SU-DHL-6 (cell line): ENCODE results near the gene ZNF367.

Source experiments
- H2AFZ ChIP-seq: fragments of 200-600 bp; sonication (generic); 2 replicates; pipeline ENCODE4 v1.6.1; 2014; ENCODE audit warnings: low read depth, mild to moderate bottlenecking, moderate library complexity, mixed read lengths, antibody characterized with exemption, low read length; ENCODE audit not compliant: severe bottlenecking
- H3F3A ChIP-seq: fragments of 200-600 bp; shearing (Covaris generic); 2 replicates; pipeline ENCODE4 v1.6.0; 2016; ENCODE audit warnings: antibody characterized with exemption, mild to moderate bottlenecking; ENCODE audit not compliant: insufficient read depth
- H3K27ac ChIP-seq: fragments of 200-600 bp; sonication (generic); 2 replicates; pipeline ENCODE4 v1.5.1; 2016; ENCODE audit warnings: low read depth, mild to moderate bottlenecking, low read length, moderate library complexity, mixed read lengths
- H3K27me3 ChIP-seq: fragments of 200-600 bp; sonication (generic), shearing (Covaris generic); 2 replicates; pipeline ENCODE4 v1.6.0; 2014; ENCODE audit warnings: mild to moderate bottlenecking, low read length
- H3K36me3 ChIP-seq: fragments of 200-600 bp; sonication (generic); 2 replicates; pipeline ENCODE4 v1.6.1; 2014; ENCODE audit warnings: mild to moderate bottlenecking, low read length, mixed read lengths
- H3K4me2 ChIP-seq: fragments of 300-600, 200-600 bp; shearing (Covaris generic), sonication (generic); 2 replicates; pipeline ENCODE4 v1.6.0; 2014; ENCODE audit warnings: low read length, low read depth, mild to moderate bottlenecking; ENCODE audit not compliant: poor library complexity, severe bottlenecking
- H3K4me3 ChIP-seq: fragments of 200-600 bp; sonication (generic); 2 replicates; pipeline ENCODE4 v1.5.1; 2014; ENCODE audit warnings: antibody characterized with exemption, low read length, mild to moderate bottlenecking, mixed read lengths; ENCODE audit not compliant: insufficient read depth, poor library complexity, severe bottlenecking
- H3K79me2 ChIP-seq: fragments of 200-600 bp; sonication (generic); 2 replicates; pipeline ENCODE4 v1.6.1; 2014; ENCODE audit warnings: mild to moderate bottlenecking, low read length, moderate library complexity; ENCODE audit not compliant: insufficient read depth
- H3K9ac ChIP-seq: fragments of 200-600 bp; sonication (generic); 2 replicates; pipeline ENCODE4 v1.7.0; 2014; ENCODE audit warnings: mild to moderate bottlenecking, low read length
- H3K9me2 ChIP-seq: fragments of 200-600 bp; sonication (generic); replicated peaks from 2 replicates; pipeline ENCODE4 v1.6.1; 2014; ENCODE audit warnings: low read length; ENCODE audit not compliant: insufficient read depth
- H3K9me3 ChIP-seq: fragments of 200-600 bp; sonication (generic); 2 replicates; pipeline ENCODE4 v1.6.1; 2014; ENCODE audit warnings: low read length, mixed read lengths; ENCODE audit not compliant: insufficient read depth
- H4K20me1 ChIP-seq: fragments of 200-600 bp; sonication (generic); 2 replicates; pipeline ENCODE4 v1.6.1; 2014; ENCODE audit warnings: low read depth, mild to moderate bottlenecking, antibody characterized with exemption, low read length, moderate library complexity, mixed read lengths
- CTCF ChIP-seq: fragments of 200-600 bp; sonication (generic); IDR thresholded peaks from one replicate; pipeline ENCODE4 v1.5.1; 2017; ENCODE audit warnings: antibody characterized with exemption, mild to moderate bottlenecking, low read length, moderate library complexity; ENCODE audit not compliant: insufficient read depth, poor library complexity, severe bottlenecking
- EZH2phosphoT487 ChIP-seq: fragments of 200-600 bp; sonication (generic), shearing (Covaris generic); conservative IDR thresholded peaks from 2 replicates; pipeline ENCODE4 v1.6.1; 2018; ENCODE audit warnings: mild to moderate bottlenecking, antibody characterized with exemption, low read length, moderate library complexity, mixed read lengths

ZNF367 gene

GRCh38 chr9:96412174-96412913 is 5.8 kb downstream of the ZNF367 start:
- peaks cover 17% of the 10 kb centered on the region for H3K36me3 ChIP-seq
- H3K27me3 ChIP-seq = no peaks in the 10 kb centered on the region
- peaks cover 94% of the 10 kb centered on the region for H3K79me2 ChIP-seq
- H3F3A ChIP-seq = peaks cover 31% of the 10 kb centered on the region
- H3K9me2 ChIP-seq = no peaks in the 10 kb centered on the region
- H3K4me3 ChIP-seq = no peak overlapping the region
- H3K9ac ChIP-seq = no peak overlapping the region
- peaks cover 26% of the 10 kb centered on the region for H4K20me1 ChIP-seq
- no peaks in the 10 kb centered on the region for H3K9me3 ChIP-seq
- no peak overlapping the region for H3K4me2 ChIP-seq
- no peak overlapping the region for H2AFZ ChIP-seq
- TF ChIP-seq CTCF = no peak
- H3K27ac ChIP-seq = peak overlapping the region; percentile 76

DNA sequence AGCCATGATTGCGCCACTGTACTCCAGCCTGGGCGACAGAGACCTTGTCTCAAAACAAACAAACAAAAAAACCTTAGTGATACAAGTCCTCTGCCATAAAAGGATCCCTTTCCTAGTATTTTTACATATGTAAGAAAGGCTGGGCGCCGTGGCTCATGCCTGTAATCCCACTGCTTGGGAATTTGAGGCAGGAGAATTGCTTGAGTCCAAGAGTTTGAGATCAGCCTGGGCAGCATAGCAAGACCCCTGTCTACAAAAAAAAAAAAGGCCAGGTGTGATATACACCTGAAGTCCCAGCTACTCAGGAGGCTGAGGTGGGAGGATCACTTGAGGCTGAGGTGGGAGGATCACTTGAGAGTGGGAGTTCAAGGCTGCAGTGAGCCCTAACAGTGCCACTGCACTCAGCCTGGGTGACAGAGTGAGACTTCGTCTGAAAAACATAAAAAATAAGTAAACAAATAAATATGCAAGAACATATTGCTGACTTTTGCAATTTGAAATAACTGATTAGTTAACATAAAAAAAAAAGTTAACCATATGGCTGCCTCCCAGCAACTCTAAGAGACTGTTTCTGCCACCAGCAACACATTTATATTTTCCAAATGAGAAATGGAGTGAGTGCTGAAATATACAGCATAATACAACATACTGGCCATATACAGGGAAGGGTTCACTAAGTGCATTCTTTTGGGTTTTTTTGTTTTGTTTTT is 6.9 kb downstream of the ZNF367 start:
- Histone ChIP-seq H3K79me2 (peaks cover 95% of the 10 kb centered on the region), H3K9me3 (no peaks in the 10 kb centered on the region), H3K27ac (no peak overlapping the region), H3K4me3 (no peak overlapping the region), H3K36me3 (peaks cover 10% of the 10 kb centered on the region), H4K20me1 (peaks cover 26% of the 10 kb centered on the region), H3K9me2 (no peaks in the 10 kb centered on the region), H2AFZ (no peak overlapping the region), H3K4me2 (no peak overlapping the region), H3K27me3 (no peaks in the 10 kb centered on the region), H3F3A (peaks cover 24% of the 10 kb centered on the region), H3K9ac (no peak overlapping the region)
- no peak for TF ChIP-seq EZH2phosphoT487
- no peak for TF ChIP-seq CTCF

DNA sequence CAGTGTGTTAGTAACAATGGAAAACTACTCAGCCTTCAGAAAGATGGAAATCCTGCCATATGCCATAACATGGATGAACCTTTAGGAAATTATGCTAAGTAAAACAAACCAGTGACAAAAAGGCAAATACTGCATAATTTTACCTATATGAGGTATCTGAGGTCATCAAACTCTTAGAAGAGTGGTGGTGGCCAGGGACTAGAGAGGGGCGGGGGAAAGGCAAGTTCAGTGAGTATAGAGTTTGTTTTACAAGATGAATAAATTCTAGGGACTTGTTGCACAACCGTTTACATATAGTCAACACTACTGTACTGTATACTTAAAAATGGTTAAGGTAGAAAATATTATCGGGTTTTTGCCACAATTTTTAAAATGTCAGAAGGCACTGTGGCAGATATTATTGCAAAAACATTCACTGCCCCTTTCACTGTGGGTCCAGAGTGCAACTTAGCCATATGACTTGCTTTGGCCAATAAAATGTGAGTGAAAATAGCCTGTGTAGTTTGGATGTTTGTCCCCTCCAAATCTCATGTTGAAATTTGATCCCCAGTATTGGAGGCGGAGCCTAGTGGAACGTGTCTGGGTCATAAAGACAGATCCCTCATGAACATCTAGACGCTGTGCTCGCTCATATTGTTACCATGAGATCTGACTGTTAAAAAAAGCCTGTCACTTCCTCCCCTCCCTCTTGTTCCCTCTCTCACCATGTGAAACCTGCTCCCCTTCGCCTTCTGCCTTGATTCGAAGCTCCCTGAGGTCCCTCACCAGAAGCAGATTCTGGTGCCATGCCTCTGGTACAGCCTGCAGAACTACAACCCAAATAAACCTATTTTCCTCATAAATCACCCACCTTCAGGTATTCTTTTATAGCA is 9.5 kb downstream of the ZNF367 start:
- H3K4me2 ChIP-seq = no peak overlapping the region

More for the DNA sequence above, 9.5 kb downstream of the ZNF367 start:
- Histone ChIP-seq H3F3A (peaks cover 13% of the 10 kb centered on the region; the same call in 1 of the 2 replicates), H3K9ac (no peak overlapping the region), H3K27me3 (no peaks in the 10 kb centered on the region), H3K9me2 (no peaks in the 10 kb centered on the region), H3K4me3 (no peak overlapping the region), H2AFZ (no peak overlapping the region), H4K20me1 (peaks cover 35% of the 10 kb centered on the region), H3K27ac (no peak overlapping the region), H3K9me3 (no peaks in the 10 kb centered on the region), H3K79me2 (peaks cover 95% of the 10 kb centered on the region), H3K36me3 (peaks cover 10% of the 10 kb centered on the region)
- TF ChIP-seq CTCF = no peak
- TF ChIP-seq EZH2phosphoT487 = no peak
